GM18520 (cell line): ENCODE data around the gene SZT2.
A peak's percentile ranks its signal among the peaks of the same experiment; 100 is the strongest.
"Not testable (repeated sequence)": the region's sequence is repeated elsewhere in the genome, so short reads cannot be mapped to it uniquely, and the experiment has no call there.

Source experiments
- ATAC-seq: cut with Tn5 transposase; IDR thresholded peaks from one replicate; pipeline ENCODE4 v1.9.1; 2021; ENCODE audit not compliant: unreplicated experiment

Gene SZT2

GRCh38 chr1:43360616-43361015, 29.1 kb upstream of the SZT2 start:
- no peak for ATAC-seq

- ATAC-seq, result no peak
These were observed 26.3 kb upstream of the SZT2 start for GRCh38 chr1:43363283-43363934.

DNA sequence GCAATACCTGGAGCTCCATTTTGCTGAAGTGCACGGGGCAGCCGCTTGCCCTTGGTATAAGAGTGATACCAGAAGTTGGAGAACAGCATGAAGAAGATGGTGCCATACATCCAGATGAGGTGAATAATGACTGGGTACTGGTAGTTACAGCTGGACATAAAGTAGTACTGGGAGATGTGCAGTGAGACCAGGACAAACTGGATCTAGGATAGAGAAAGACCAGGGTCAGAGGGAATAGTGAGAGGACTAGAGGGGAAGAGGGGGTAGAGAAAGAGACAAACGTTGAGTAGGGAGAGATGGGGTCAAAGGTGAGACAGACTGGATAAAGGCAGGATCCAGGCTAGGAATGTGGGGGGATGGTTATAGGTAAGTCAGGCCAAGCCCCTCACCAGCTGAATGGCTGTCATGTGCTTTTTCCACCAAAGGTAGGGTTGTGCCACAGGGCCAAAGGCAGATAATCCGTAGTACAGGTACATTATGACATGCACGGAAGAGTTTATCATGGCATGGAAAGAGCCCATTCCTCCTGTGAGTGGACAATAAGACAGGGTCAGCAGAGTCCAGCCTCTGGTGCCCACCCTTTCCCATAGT, 25.7 kb upstream of the SZT2 start:
- ATAC-seq, result no peak

- ATAC-seq, result no peak
These were observed 24.0 kb upstream of the SZT2 start for GRCh38 chr1:43365678-43366077.

DNA sequence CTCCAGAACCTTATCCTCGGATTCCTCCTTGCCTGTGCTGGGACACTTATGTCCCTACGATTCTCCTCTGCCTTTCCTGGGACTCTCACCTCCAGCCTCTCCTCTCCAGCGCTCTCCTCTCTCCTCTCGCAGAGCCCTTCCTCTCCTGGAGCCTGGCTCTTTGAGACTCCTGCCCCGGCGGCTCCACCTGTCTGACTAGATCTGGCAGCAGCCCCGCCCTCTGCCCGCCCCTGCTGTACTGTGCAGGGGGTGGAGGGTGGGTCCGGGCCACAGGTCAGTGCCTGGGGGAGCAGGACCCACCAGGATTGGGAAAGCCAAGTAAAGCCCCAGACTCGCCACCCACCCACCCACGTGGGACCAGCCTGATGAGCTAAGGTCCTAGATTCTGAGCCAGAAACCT, 23.5 kb upstream of the SZT2 start:
- no peak for ATAC-seq

DNA sequence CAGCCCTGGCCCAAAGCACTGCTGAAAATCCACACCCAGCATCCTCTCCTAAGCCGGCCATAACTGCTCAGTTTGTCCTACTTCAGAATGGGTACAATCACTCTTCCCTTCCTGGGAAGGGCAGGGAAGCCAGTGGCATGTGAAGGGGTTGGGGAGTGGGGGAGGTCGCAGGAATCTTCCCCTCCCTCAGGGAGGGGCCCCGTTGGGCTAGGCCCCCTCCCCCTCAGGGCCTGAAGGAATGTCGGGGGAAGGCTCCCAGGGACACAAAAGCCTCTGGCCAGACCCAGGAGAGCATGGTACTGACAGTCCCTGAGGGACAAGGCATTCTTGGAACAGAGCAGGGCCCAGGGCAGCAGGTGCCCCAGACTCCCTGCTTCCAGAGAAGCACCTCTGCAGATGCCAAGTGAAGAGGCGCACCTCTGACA, 23.1 kb upstream of the SZT2 start:
- ATAC-seq, result no peak

DNA sequence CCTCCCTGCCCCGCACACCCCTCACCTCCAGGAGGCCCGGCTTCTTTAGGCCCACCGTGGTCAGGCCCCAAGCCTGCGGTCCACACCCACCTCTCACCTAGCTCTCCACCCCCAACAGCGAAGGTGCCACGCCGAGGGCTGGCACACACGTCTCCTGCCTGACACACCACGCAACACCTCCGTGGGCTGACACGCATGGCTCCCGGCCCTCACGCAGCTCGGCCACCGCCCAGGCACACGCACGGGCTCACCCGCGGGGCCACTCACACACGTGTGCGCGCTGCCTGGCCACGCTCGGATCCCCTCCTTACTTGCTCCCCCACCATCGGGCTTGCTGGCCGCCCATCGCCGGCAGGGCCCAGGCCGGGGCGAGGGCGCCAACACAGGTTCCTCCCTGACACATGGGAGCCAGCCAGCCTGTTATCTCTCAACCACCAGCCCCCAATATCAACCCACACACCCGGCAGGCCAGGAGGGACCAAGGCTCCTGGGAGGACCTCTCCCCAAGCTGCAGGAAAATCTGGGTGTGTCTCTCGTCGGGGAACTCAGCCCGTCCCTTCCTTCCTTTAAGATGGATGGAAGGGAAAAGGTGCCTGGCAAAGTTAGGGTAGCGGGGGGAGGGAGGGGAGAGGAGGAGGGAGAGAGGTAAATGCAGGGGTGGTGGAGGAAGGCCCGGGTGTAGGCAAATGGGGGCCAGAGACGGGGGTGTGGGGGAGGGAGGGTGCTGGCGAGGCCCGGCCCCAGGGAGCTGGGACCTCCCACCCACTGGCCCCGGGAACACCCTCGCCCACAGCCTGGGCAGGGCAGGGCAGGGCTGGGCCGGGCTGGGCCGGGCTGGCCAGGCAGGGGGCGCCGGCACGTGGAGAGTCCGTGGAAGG, 22.4 kb upstream of the SZT2 start:
- no peak for ATAC-seq

GRCh38 chr1:43367904-43368645, 21.6 kb upstream of the SZT2 start, which contains the start of gene ELOVL1:
Gene ELOVL1, minus strand, starts transcription at chr1:43368011. Its CDS starts 2,402 bp downstream, at chr1:43365609.
- peak; percentile 51 for ATAC-seq

- ATAC-seq, result no peak
These were observed 21.1 kb upstream of the SZT2 start for GRCh38 chr1:43368646-43369020.

DNA sequence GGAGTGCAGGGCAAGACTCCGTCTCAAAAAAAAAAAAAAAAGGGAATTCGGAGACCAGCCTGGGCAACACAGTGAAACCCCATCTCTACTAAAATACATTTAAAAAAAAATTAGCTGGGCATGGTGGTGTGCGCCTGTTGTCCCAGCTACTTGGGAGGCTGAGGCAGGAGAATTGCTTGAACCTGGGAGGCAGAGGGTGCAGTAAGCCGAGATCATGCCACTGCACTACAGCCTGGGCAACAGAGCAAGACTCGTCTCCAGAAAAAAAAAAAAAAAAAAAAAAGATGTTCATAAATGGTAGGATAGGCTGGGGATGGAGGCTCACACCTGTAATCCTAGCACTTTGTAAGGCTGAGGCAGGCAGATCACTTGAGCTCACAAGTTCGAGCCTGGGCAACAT, 19.9 kb upstream of the SZT2 start:
- ATAC-seq, result not testable (repeated sequence)

GRCh38 chr1:43370564-43370963, 19.1 kb upstream of the SZT2 start:
- no peak for ATAC-seq

- no peak for ATAC-seq
These were observed 17.5 kb upstream of the SZT2 start for GRCh38 chr1:43372172-43372571.

DNA sequence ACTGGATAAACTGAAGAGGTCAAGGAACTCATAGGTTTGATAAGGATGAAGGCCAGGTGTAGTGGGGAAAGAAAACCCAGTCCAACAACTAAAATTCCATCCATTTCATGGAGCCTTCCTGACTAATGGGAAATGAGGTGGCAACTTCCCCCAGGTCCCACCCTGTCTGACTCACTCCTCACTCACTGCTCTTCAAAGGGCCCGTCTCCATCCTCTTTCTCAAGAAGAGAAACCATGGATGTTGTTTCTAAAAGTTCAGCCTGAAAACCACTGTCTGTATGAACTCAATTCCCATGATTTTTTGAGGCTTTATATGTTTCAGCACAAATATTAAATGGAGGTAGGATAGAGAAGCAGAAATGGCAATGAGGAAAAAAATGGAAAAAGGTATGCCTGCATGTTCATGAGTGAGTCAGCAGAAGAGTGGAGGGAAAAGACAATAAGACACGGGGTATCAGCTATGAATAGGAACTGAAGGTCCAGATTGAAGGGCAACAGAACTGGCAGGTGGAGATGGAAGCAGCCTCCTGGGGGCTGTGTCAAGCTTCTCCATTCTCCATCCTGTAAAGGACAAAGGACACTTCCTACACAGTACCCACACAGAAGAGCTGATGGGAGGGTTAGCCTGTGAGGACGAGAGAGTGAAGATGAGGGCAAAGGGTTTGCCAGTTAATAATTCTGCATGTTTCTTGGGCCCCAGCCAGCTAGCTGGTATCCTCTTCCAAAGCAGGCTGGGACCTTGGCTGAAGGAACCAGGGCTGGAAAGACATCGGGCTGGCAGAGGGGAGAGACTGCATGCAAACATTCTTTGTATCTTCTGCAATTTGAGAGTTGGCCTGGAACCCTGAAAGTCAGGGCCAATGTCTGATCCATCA, 16.4 kb upstream of the SZT2 start:
- ATAC-seq, result no peak

- no peak for ATAC-seq
These were observed 12.9 kb upstream of the SZT2 start for GRCh38 chr1:43376723-43377235.

DNA sequence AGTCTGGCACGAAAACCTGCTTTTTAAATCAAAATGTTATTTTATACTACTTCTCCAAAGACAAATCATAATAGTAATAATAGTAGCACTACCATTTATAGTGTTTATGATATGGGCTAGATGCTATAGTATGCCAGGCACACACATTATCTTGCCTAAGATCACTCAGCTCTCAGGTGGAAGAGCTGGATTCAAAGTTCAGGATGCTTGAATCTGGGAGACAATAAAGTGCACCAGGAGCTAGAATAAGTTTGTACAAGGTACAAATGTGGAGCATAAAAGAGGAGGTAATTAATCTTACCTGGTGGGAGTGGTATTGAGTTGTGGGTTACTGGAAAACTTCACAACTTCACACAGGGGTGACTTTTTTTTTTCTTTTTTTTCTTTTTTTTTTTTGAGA, 11.9 kb upstream of the SZT2 start:
- no peak for ATAC-seq

DNA sequence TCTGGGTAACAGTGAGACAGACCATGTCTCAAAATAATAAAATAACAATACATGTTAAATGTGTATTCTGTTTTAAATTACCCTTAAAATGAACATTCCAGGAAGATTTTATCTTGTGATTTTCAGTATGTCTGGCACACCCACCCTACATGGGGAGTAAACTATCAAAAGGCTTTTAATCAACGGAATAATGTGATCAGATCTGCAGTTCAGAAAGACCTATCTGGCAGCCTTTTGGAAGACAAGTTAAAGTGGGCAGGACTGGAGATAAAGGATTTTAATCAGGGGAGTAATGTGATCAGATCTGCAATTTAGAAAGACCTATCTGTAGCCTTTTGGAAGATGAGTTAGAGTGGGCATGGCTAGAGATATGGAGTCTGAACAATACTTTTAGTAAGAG, 10.2 kb upstream of the SZT2 start:
- ATAC-seq, result no peak

DNA sequence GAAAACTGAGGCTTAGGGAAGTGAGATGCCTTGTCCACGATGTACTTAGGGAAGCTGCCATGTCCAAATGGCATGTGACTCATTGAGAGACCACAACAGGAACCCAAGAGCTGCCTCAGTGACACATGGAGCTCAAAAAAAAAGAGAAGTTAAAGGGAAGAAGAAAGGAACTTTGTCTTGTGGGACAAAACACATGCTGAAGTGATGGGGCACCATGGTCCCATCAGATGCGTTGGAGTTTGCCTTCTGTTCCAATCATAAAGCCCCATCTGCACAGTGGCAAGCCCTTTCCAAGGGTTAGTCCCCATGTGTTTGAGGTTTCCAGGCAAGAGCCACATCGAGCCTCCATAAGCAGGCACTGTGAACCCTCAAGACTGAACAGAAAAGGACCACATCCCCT, 8.1 kb upstream of the SZT2 start:
- ATAC-seq, result no peak

DNA sequence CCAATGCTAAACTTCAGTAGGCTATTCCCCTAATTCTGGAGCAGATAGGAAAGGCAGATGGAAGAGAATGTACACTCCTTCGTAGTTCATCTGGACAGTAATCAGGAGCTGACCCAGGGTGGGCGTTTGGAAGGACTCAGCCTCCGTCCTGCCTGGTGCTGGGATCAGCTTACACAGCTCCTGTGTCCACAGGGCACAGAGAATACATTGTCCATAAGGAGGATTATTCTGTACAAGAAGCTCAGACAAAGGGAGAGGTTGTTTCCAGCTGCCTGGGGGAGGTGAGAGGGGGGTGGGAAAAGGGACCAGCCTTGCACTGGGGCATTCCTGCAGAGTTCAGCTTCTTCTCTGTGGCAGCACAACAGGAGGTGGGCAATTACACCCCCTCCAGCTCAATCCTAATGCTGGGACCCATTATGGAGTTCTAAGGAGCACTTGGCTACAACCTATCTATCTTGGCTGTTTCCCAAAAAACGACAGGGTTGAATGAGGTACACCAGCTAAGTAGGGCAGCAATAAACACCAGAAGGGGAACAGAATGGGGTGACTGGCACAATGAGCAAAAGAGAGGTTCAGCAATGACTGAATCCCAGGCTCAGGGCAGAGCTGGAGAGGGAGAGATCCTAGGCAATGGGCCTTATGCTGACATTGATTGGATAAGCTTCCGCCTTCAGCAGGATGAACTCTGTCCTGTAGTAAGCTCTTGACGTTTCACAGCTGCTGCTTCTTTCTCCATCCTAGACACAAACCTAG, 7.5 kb upstream of the SZT2 start:
- ATAC-seq, result no peak

- ATAC-seq, result no peak
These were observed 6.2 kb upstream of the SZT2 start for GRCh38 chr1:43383449-43383848.
